ENCODE results near the gene EDN1. TPM values are rescaled to one million over a fixed set of nuclear protein-coding genes. Genes with fewer than 3 reads are reported as not detected.

The EDN1 gene
- total RNA-seq, 2 donors from 2014 or later = 6.5 to 11.8 TPM

DNA sequence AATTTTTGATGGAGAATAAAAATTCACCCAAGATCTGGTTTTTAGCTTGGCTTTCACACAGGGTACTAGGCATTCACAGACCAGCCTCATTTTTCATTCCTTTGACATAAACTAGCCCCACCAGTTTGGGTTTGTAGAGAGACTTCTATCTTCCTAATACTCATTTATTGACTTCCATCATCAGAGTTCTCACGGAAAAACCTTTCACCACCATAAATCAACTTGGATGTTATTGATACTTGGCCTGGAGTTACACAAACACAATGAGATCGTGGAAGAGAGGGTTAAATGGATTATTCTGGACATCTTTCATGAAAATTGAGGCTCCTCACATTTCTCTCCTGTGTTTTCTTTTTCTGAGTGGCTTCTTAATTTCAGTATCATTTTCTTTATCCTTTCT lies 26.8 kb upstream of the EDN1 start:
- TF ChIP-seq, protein P1, sequence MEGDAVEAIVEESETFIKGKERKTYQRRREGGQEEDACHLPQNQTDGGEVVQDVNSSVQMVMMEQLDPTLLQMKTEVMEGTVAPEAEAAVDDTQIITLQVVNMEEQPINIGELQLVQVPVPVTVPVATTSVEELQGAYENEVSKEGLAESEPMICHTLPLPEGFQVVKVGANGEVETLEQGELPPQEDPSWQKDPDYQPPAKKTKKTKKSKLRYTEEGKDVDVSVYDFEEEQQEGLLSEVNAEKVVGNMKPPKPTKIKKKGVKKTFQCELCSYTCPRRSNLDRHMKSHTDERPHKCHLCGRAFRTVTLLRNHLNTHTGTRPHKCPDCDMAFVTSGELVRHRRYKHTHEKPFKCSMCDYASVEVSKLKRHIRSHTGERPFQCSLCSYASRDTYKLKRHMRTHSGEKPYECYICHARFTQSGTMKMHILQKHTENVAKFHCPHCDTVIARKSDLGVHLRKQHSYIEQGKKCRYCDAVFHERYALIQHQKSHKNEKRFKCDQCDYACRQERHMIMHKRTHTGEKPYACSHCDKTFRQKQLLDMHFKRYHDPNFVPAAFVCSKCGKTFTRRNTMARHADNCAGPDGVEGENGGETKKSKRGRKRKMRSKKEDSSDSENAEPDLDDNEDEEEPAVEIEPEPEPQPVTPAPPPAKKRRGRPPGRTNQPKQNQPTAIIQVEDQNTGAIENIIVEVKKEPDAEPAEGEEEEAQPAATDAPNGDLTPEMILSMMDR (IDR thresholded peaks at IDR 0.05) = no peak
- Histone ChIP-seq H3K27ac (no peak overlapping the region), H3K27me3 (replicated peaks; ENCODE audit: insufficient read depth) (no peaks in the 10 kb centered on the region), H3K36me3 (no peaks in the 10 kb centered on the region), H3K9me3 (no peaks in the 10 kb centered on the region), H3K4me3 (no peak overlapping the region), H3K4me1 (ENCODE audit: control insufficient read depth in 1 of 2, low read depth in 2 of 2) (no peaks in the 10 kb centered on the region)
- DNase-seq (ENCODE audit: low spot score) = no peak
- ATAC-seq (ENCODE audit: insufficient number of reproducible peaks, low FRiP score, low read depth) = no peak

DNA sequence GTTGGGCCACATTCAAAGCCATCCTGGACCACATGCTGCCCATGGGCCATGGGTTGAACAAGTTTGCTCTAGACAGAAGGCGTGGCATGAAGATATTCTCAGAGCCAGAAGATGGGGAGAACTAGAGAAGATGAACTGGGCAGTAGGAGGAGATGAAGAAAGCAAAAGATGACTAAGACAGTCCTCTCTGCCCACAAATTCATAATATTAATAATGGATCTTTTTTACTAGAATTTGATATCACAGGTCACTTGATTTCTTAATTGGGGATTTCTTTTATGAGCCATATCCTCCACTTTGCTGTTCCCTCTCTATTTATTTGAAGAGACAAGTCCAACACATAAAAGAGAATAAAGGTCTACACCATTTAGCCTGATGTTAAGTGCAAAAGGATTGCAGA lies 25.5 kb upstream of the EDN1 start:
- Histone ChIP-seq H3K36me3 (no peaks in the 10 kb centered on the region), H3K4me3 (no peak overlapping the region), H3K4me1 (ENCODE audit: control insufficient read depth in 1 of 2, low read depth in 2 of 2) (no peaks in the 10 kb centered on the region), H3K27me3 (replicated peaks; ENCODE audit: insufficient read depth) (no peaks in the 10 kb centered on the region), H3K27ac (no peak overlapping the region), H3K9me3 (no peaks in the 10 kb centered on the region)
- ATAC-seq (ENCODE audit: insufficient number of reproducible peaks, low FRiP score, low read depth) (no peak), DNase-seq (ENCODE audit: low spot score) (no peak)
- TF ChIP-seq, protein P1 (IDR thresholded peaks at IDR 0.05) = no peak

DNA sequence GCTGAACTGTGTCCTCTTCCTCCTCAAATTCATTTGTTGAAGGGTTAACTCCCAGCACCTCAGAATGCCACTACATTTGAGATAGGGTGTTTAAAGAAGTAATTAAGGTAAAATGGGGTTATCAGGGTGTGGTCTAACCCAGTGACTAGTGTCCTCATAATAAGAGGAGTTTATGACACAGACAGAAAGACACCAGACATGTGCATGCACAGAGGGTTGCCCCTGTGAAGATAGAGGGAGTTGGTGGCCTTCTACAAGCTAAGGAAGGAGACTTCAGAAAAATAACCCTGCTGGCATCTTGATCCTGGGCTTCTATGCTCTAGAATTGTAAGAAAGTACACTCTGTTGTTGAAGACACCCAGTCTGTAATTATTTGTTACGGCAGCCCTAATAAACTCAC lies 24.9 kb upstream of the EDN1 start:
- DNase-seq (ENCODE audit: low spot score) (no peak), ATAC-seq (ENCODE audit: insufficient number of reproducible peaks, low FRiP score, low read depth) (no peak)
- Histone ChIP-seq H3K4me3 (no peak overlapping the region), H3K27ac (no peak overlapping the region), H3K36me3 (no peaks in the 10 kb centered on the region), H3K4me1 (ENCODE audit: control insufficient read depth in 1 of 2, low read depth in 2 of 2) (no peaks in the 10 kb centered on the region), H3K9me3 (no peaks in the 10 kb centered on the region), H3K27me3 (replicated peaks; ENCODE audit: insufficient read depth) (no peaks in the 10 kb centered on the region)
- TF ChIP-seq, protein P1 (IDR thresholded peaks at IDR 0.05) = no peak

DNA sequence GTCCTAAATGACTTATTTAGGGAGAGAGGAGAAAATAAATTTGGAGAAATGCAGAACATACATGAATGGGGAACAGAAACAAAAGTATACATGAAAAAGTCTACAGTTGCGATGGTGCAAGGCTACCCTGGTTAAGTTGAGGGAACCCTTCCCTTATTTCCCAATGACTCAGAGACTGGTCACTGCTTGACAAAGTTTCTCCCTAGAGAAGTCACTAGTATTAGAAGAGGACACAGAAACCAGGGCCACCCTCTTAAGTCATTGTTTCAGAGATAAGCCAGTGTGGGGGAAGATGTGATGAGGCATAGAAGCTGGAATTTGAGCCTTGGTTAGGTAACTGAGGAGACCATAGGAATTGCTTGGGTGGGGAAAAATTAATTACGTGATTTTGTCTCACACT lies 24.4 kb upstream of the EDN1 start:
- no peak overlapping the region for H3K27ac ChIP-seq
- ATAC-seq (ENCODE audit: insufficient number of reproducible peaks, low FRiP score, low read depth) (no peak), DNase-seq (ENCODE audit: low spot score) (no peak)
- TF ChIP-seq, protein P1 (IDR thresholded peaks at IDR 0.05) = no peak
- no peaks in the 10 kb centered on the region for H3K4me1 ChIP-seq (ENCODE audit: control insufficient read depth in 1 of 2, low read depth in 2 of 2)
- no peak overlapping the region for H3K4me3 ChIP-seq
- H3K36me3 ChIP-seq = no peaks in the 10 kb centered on the region
- H3K27me3 ChIP-seq (replicated peaks; ENCODE audit: insufficient read depth) = no peaks in the 10 kb centered on the region
- H3K9me3 ChIP-seq = no peaks in the 10 kb centered on the region

DNA sequence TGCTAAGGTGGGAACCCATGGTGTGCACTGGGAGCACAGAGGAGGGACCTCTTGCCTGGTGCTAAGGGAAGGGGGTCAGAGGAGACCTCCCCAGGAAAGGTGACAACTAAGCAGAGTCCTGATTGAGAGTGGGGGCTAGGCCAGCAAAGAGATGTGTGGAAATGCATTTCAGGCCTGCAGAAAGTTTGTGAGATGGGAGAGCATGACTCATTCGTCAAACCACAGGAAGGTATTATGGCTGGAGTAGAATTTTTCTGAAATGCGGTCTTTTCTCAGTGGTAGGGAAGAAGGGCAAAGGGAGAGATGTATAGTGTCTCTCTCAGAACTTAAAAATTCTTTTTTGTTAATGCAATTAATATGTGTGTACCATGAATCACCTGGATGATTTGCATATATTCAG lies 23.6 kb upstream of the EDN1 start:
- TF ChIP-seq, protein P1 (IDR thresholded peaks at IDR 0.05) = no peak
- H3K9me3 ChIP-seq = peaks cover 2% of the 10 kb centered on the region
- H3K27ac ChIP-seq = no peak overlapping the region
- no peaks in the 10 kb centered on the region for H3K36me3 ChIP-seq
- ATAC-seq (ENCODE audit: insufficient number of reproducible peaks, low FRiP score, low read depth) (no peak), DNase-seq (ENCODE audit: low spot score) (no peak)
- H3K4me1 ChIP-seq (ENCODE audit: control insufficient read depth in 1 of 2, low read depth in 2 of 2) = no peaks in the 10 kb centered on the region
- no peak overlapping the region for H3K4me3 ChIP-seq
- H3K27me3 ChIP-seq (replicated peaks; ENCODE audit: insufficient read depth) = no peaks in the 10 kb centered on the region

Data from thoracic aorta (tissue), 2 donors.